CD8-positive, alpha-beta memory T cell (primary cell): ENCODE data around the gene PRSS27. TPM values are rescaled to one million over a fixed set of nuclear protein-coding genes. Genes with fewer than 3 reads are reported as not detected.
A peak's percentile ranks its signal among the peaks of the same experiment; 100 is the strongest.
"Not testable (repeated sequence)": the region's sequence is repeated elsewhere in the genome, so short reads cannot be mapped to it uniquely, and the experiment has no call there.

Experiments
- CTCF ChIA-PET: fragments of 350-600 bp; sonication (Branson Sonifier 250); formaldehyde crosslinking; loops from one replicate; lab custom pipeline; 2021; ENCODE audit warnings: antibody characterized with exemption; lab: Charles Lee
- POLR2A ChIA-PET: fragments of 350-600 bp; sonication (Branson Sonifier 250); formaldehyde crosslinking; loops from one replicate; lab custom pipeline; 2021; ENCODE audit warnings: antibody characterized with exemption; lab: Charles Lee
- DNase-seq, 5 donors: peaks; one replicate each; pipeline versions ENCODE4 v3.0.0 to v3.0.0-alpha.2; 2020 to 2022; ENCODE audit warnings: mixed read lengths in 1 of 5
- H3K27ac ChIP-seq: one replicate; pipeline ENCODE4 v1.7.0; 2013; ENCODE audit warnings: low read depth, mild to moderate bottlenecking, low read length, moderate library complexity
- H3K27me3 ChIP-seq: 2 replicates; pipeline ENCODE4 v1.7.0; 2013; ENCODE audit warnings: low read length, mild to moderate bottlenecking; ENCODE audit not compliant: insufficient read depth, poor library complexity, severe bottlenecking
- H3K36me3 ChIP-seq: 2 replicates; pipeline ENCODE4 v1.7.0; 2013; ENCODE audit warnings: mild to moderate bottlenecking, low read length, moderate library complexity; ENCODE audit not compliant: insufficient read depth
- H3K4me1 ChIP-seq: 2 replicates; pipeline ENCODE4 v1.7.0; 2013; ENCODE audit warnings: mild to moderate bottlenecking, low read length, moderate library complexity; ENCODE audit not compliant: insufficient read depth
- H3K4me3 ChIP-seq: 2 replicates; pipeline ENCODE4 v1.7.0; 2013; ENCODE audit warnings: mild to moderate bottlenecking, low read length
- H3K9me3 ChIP-seq: 2 replicates; pipeline ENCODE4 v1.7.0; 2013; ENCODE audit warnings: mild to moderate bottlenecking, low read length
- H3K27ac Mint-ChIP-seq, 8 donors: one replicate each; pipeline ENCODE4 v1.8.0; 2020 to 2021; ENCODE audit warnings: mixed read lengths in 8 of 8, mild to moderate bottlenecking in 6 of 8, inconsistent platforms in 3 of 8, moderate library complexity in 3 of 8
- H3K27me3 Mint-ChIP-seq, 2 donors: one replicate each; pipeline ENCODE4 v1.8.0; 2020 to 2021; ENCODE audit warnings: mixed read lengths in 2 of 2, mild to moderate bottlenecking in 1 of 2, moderate library complexity in 1 of 2
- H3K36me3 Mint-ChIP-seq, 3 donors: one replicate each; pipeline ENCODE4 v1.8.0; 2020 to 2021; ENCODE audit warnings: mixed read lengths in 3 of 3, inconsistent platforms in 1 of 3, mild to moderate bottlenecking in 1 of 3
- H3K4me1 Mint-ChIP-seq, 3 donors: one replicate each; pipeline ENCODE4 v1.8.0; 2020 to 2021; ENCODE audit warnings: mixed read lengths in 3 of 3, inconsistent platforms in 1 of 3, mild to moderate bottlenecking in 1 of 3
- H3K4me3 Mint-ChIP-seq, 7 donors: one replicate each; pipeline ENCODE4 v1.8.0; 2020 to 2021; ENCODE audit warnings: mixed read lengths in 7 of 7, mild to moderate bottlenecking in 6 of 7, moderate library complexity in 4 of 7, inconsistent platforms in 2 of 7
- H3K9me3 Mint-ChIP-seq, 5 donors: one replicate each; pipeline ENCODE4 v1.8.0; 2020 to 2022; ENCODE audit warnings: mixed read lengths in 5 of 5, mild to moderate bottlenecking in 3 of 5, moderate library complexity in 2 of 5, inconsistent platforms in 1 of 5
- polyA plus RNA-seq: library from polyadenylated mRNA; unstranded; fragments of 300-500 nt; fragmentation: Illumina TruSeq; gene quantifications from one replicate; pipeline ENCODE4 v1.2.3, GENCODE V29; 2021
- total RNA-seq, 2 experiments: library from RNA; stranded (reverse); gene quantifications; one replicate each; pipeline ENCODE4 v1.2.3, GENCODE V29; 2021

The PRSS27 gene
- total and polyA plus RNA-seq, 3 experiments from 2014 or later: 1.3 to 1.6 TPM; not detected in 1

DNA sequence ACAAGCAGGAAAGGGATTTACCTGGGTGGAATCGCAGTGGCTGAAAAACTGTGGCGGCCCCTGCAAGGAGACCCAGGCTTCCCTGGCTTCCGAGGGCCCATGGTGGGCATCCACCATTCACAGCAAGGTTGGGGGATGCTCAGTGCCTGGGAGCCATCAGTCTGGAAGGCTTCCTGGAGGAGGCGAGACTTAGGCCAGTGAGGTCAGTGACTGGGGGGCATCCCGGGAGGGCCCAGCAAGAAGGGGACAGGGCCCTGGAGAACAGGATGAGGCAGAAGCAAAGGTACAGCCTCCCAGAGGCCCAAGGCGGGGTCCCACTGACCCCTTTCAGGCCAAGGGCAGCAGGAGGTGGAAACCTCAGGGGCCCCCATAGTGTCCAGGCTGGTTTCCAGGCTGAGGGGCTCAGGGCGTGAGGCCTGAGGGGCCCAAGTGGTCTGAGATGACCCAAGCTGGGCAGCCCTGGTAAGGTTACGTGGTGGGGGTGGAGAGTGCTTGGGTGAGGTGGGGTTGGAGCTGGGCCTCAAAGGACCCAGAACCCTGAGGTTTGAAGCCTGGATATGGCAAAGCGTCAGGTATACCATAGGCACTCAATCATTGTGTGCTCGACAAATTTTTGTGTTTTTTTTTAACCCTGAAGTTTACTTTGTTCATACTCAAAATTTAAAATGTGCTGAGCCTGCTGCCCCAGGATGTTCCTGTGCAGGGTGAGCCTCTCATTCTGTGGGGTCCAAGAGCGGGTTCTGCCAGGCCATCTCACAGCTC, 16.6 kb upstream of the PRSS27 start:
- H3K4me3 ChIP-seq: no peak overlapping the region
- no peak overlapping the region for H3K27ac ChIP-seq
- Mint-ChIP-seq H3K27ac (no peak overlapping the region), H3K4me3 (no peak overlapping the region), H3K27me3 (peaks cover 6 to 8% of the 10 kb centered on the region in 2 donors), H3K36me3 (no peaks in the 10 kb centered on the region), H3K9me3 (no peaks in the 10 kb centered on the region), H3K4me1 (no peaks in the 10 kb centered on the region)
- H3K36me3 ChIP-seq: no peaks in the 10 kb centered on the region
- H3K9me3 ChIP-seq: no peaks in the 10 kb centered on the region
- H3K27me3 ChIP-seq: no peaks in the 10 kb centered on the region
- ChIA-PET CTCF (no interaction called here), POLR2A (interaction anchor here (0.6 kb wide), 1 partner anchor 11 kb away, joined by 4 read pairs; no protein-coding TSS in a partner anchor)
- no peak for DNase-seq
- no peaks in the 10 kb centered on the region for H3K4me1 ChIP-seq

DNA sequence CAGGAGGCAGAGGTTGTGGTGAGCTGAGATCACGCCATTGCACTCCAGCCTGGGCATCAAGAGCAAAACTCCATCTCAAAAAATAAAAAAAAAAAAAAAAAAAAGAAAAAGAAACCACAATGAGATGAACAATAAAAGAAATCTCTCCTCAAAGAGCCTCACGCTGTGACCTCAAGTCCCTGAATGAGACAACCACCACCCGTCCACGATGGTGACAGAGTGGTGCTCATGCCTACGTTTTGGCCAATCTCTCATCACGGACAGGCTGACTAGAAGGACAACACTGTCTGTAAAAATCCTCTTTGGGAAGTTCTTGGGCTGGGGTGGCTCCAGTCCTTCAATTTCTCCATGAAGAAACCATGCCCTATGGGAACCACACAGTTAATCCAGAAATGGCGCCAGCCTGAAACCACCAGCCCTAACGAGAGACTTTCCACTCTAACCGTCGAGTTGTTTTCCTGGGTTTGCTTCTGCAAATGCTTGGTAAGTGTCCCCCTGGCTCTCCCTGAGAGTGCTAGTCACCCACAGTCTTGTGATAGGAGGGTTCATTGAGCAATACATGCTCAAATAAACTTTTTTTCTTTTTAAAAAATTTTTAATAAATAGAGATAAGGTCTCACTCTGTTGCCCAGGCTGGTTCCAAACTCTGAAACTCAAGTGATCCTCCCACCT, 15.0 kb upstream of the PRSS27 start:
- H3K27me3 Mint-ChIP-seq: peaks cover 2 to 8% of the 10 kb centered on the region in 2 donors
- ChIA-PET CTCF (no interaction called here), POLR2A (no interaction called here)
- Histone ChIP-seq H3K4me3 (no peak overlapping the region), H3K27ac (no peak overlapping the region), H3K4me1 (no peaks in the 10 kb centered on the region), H3K9me3 (no peaks in the 10 kb centered on the region), H3K27me3 (no peaks in the 10 kb centered on the region), H3K36me3 (no peaks in the 10 kb centered on the region)
- DNase-seq: no peak
- no peak overlapping the region for H3K4me3 Mint-ChIP-seq
- no peaks in the 10 kb centered on the region for H3K9me3 Mint-ChIP-seq
- H3K27ac Mint-ChIP-seq: peak overlapping the region in 1 of 8 donors; percentile 50
- no peaks in the 10 kb centered on the region for H3K36me3 Mint-ChIP-seq
- H3K4me1 Mint-ChIP-seq: no peaks in the 10 kb centered on the region

DNA sequence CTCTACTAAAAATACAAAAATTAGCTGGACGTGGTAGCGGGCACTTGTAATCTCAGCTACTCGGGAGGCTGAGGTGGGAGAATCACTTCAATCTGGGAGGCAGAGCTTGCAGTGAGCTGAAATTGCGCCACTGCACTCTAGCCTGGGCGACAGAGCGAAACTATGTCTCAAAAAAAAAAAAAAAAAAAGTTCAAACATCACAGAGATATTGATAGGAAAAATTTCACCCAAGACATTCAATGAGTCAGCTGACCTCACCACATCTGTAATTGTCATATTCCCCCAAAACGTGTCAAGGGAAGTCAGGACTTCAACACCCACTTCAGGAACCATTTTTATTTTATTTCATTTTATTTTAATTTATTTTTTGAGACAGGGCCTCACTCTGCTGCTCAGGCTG, 8.0 kb upstream of the PRSS27 start:
- no peaks in the 10 kb centered on the region for H3K9me3 Mint-ChIP-seq
- Histone ChIP-seq H3K9me3 (no peaks in the 10 kb centered on the region), H3K27ac (no peak overlapping the region), H3K4me3 (no peak overlapping the region), H3K4me1 (no peaks in the 10 kb centered on the region), H3K27me3 (no peaks in the 10 kb centered on the region), H3K36me3 (no peaks in the 10 kb centered on the region)
- no peak for DNase-seq
- peaks cover 2 to 13% of the 10 kb centered on the region in 2 donors for H3K27me3 Mint-ChIP-seq
- H3K4me1 Mint-ChIP-seq: no peaks in the 10 kb centered on the region
- peak overlapping the region in 1 of 8 donors; percentile 65 for H3K27ac Mint-ChIP-seq
- no peaks in the 10 kb centered on the region for H3K36me3 Mint-ChIP-seq
- POLR2A ChIA-PET: no interaction called here
- no peak overlapping the region for H3K4me3 Mint-ChIP-seq
- CTCF ChIA-PET: no interaction called here

DNA sequence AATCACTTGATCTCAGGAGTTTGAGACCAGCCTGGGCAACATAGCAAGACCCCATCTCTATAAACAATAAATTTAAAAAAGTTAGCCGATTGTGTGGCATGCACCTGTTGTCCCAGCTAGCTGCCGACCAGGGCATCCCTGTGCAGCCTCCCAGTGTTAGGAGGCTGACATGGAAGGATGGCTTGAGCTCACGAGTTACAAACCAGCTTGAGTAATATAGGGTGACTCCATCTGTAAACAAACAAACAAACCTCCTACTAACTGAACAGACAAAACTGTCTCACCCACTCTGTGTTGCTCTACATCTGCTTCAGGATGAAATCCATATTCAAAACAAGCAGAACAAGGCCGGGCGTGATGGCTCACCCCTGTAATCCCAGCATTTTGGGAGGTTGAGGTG, 6.9 kb upstream of the PRSS27 start:
- CTCF ChIA-PET: no interaction called here
- H3K27me3 Mint-ChIP-seq: peaks cover 2 to 13% of the 10 kb centered on the region in 2 donors
- Histone ChIP-seq H3K36me3 (no peaks in the 10 kb centered on the region), H3K27ac (no peak overlapping the region), H3K4me1 (no peaks in the 10 kb centered on the region), H3K4me3 (no peak overlapping the region), H3K9me3 (no peaks in the 10 kb centered on the region), H3K27me3 (no peaks in the 10 kb centered on the region)
- POLR2A ChIA-PET: no interaction called here
- DNase-seq: no peak
- H3K4me1 Mint-ChIP-seq: no peaks in the 10 kb centered on the region
- H3K36me3 Mint-ChIP-seq: no peaks in the 10 kb centered on the region
- no peaks in the 10 kb centered on the region for H3K9me3 Mint-ChIP-seq
- peak overlapping the region in 2 of 8 donors; percentile 22 to 30 for H3K27ac Mint-ChIP-seq
- peak overlapping the region in 1 of 7 donors; percentile 32 for H3K4me3 Mint-ChIP-seq

DNA sequence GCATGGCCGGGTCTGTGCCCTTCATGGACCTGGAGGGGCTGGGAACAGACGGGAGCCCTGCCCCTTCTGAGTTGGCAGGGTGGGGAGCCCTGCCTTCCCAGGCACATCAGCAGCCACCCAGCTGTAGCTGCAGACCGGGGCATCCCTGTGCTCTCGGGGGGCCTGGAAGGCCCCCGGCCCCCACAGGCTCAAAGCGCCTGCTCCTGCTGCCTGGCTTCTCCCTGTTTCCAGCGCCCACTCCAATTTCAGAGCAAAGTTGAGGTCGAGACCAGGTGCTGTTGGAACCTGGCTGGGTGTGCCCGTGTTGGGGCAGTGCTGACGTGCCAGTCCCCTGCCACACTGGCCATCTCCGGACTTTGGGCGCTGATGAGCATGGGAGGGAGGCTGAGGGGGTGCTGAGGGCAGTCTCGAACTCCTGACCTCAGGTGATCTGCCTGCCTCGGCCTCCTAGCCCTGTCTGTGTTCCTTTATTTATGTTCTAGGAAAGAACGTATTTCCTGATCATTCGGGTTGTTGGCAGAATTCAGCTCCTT, 4.9 kb upstream of the PRSS27 start:
- Histone ChIP-seq H3K27ac (no peak overlapping the region), H3K9me3 (no peaks in the 10 kb centered on the region), H3K4me3 (no peak overlapping the region), H3K36me3 (no peaks in the 10 kb centered on the region), H3K27me3 (no peaks in the 10 kb centered on the region), H3K4me1 (peaks cover 4% of the 10 kb centered on the region)
- H3K4me3 Mint-ChIP-seq: peak overlapping the region in 1 of 7 donors; percentile 50
- no peaks in the 10 kb centered on the region for H3K36me3 Mint-ChIP-seq
- CTCF ChIA-PET: interaction anchor here (1.1 kb wide), 1 partner anchor 16 kb away, joined by 3 read pairs; no protein-coding TSS in a partner anchor
- POLR2A ChIA-PET: no interaction called here
- no peak for DNase-seq
- H3K4me1 Mint-ChIP-seq: no peaks in the 10 kb centered on the region
- peak overlapping the region in 1 of 8 donors; percentile 40 for H3K27ac Mint-ChIP-seq
- H3K27me3 Mint-ChIP-seq: peaks cover 2 to 13% of the 10 kb centered on the region in 2 donors
- no peaks in the 10 kb centered on the region for H3K9me3 Mint-ChIP-seq

DNA sequence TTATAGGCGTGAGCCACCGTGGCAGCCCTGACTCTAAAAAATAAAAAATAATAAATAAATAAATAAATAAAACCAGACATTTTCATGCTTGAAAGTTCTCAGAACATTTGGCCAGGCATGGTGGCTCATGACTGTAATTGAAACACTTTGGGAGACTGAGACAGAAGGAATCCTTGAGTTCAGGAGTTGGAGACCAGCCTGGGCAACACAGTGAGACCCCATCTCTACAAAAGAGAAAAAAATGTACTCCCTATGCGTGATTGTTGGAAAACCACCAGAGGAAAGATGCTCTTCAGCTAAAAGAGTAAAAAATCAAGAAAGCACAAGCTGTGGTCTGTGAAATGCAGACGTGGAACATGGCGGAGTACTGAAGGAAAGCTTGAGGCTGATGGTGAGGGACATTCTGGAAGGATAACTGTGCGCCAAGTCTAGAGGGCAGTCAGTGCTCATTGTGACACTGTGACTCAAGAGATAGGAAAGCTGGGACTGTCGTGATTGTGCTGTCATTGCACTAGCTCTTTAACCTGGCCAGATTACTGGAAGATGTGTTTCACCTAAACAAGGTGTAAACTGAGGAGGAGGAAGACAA, 4.2 kb upstream of the PRSS27 start:
- H3K27me3 Mint-ChIP-seq: peaks cover 2 to 13% of the 10 kb centered on the region in 2 donors

DNA sequence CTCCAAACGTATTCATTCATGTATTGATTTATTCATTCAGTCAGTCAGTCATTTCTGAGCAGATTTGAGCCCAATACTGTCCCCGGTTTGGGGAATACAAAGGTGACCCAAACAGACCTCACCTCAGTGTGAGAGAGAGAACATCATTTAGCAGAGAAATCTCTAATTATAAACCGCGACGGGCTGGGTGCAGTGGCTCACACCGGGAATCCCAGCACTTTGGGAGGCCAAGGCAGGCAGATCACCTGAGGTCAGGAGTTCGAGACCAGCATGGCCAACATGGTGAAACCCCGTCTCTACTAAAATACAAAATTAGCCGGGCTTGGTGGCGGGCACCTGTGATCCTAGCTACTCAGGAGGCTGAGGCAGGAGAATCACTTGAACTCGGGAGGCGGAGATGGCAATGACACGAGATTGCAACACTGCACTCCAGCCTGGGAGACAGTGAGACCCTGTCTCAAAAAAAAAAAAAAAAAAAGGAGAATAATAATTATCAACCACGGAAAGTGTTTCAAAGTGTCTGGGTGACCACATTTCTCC, 1.7 kb upstream of the PRSS27 start:
- H3K27me3 ChIP-seq, H3K36me3 Mint-ChIP-seq, H3K9me3 ChIP-seq, POLR2A ChIA-PET, H3K4me3 ChIP-seq, H3K36me3 ChIP-seq, H3K4me1 ChIP-seq, CTCF ChIA-PET, H3K4me1 Mint-ChIP-seq, DNase-seq, H3K9me3 Mint-ChIP-seq: not testable (repeated sequence)
- Mint-ChIP-seq H3K4me3 (peak overlapping the region; percentile 55 to 80 (median 68)), H3K27ac (peak overlapping the region in 4 of 8 donors; percentile 12 to 89 (median 67)), H3K27me3 (peaks cover 2 to 13% of the 10 kb centered on the region in 2 donors)
- peak overlapping the region; percentile 38 for H3K27ac ChIP-seq

More for the DNA sequence above, 4.2 kb upstream of the PRSS27 start:
- H3K36me3 Mint-ChIP-seq: no peaks in the 10 kb centered on the region
- Histone ChIP-seq H3K9me3 (no peaks in the 10 kb centered on the region), H3K36me3 (no peaks in the 10 kb centered on the region), H3K4me1 (peaks cover 4% of the 10 kb centered on the region), H3K27me3 (no peaks in the 10 kb centered on the region), H3K4me3 (no peak overlapping the region), H3K27ac (no peak overlapping the region)
- H3K27ac Mint-ChIP-seq: no peak overlapping the region
- DNase-seq: no peak
- H3K4me1 Mint-ChIP-seq: no peaks in the 10 kb centered on the region
- no peak overlapping the region for H3K4me3 Mint-ChIP-seq
- H3K9me3 Mint-ChIP-seq: no peaks in the 10 kb centered on the region
- ChIA-PET POLR2A (no interaction called here), CTCF (interaction anchor here (1.1 kb wide), 1 partner anchor 15 kb away, joined by 3 read pairs; no protein-coding TSS in a partner anchor)
